Measurements from ENCODE around the gene C2CD4C.
"Not testable (repeated sequence)": the region's sequence is repeated elsewhere in the genome, so short reads cannot be mapped to it uniquely, and the experiment has no call there.

C2CD4C gene

GRCh38 chr19:455031-455705, 46.2 kb upstream of the C2CD4C start:
- Histone ChIP-seq H3K4me3 (ENCODE audit: low read depth, low read length) (no peak overlapping the region), H3K27ac (no peak overlapping the region), H3K36me3 (replicated peaks) (no peaks in the 10 kb centered on the region), H3K27me3 (replicated peaks) (peaks cover 4% of the 10 kb centered on the region)
- TF ChIP-seq CTCF (IDR thresholded peaks at IDR 0.05; ENCODE audit: low read depth, low read length, missing control alignments), result no peak
- DNase-seq, result no peak
- in situ Hi-C loops (cut with HindIII; ENCODE audit: low pct_ligation_motif_present, low sequenced_read_pairs), result no loop called here

GRCh38 chr19:453606-454005, 44.7 kb upstream of the C2CD4C start:
- DNase-seq, result no peak
- TF ChIP-seq CTCF (IDR thresholded peaks at IDR 0.05; ENCODE audit: low read depth, low read length, missing control alignments), result no peak
- in situ Hi-C loops (cut with HindIII; ENCODE audit: low pct_ligation_motif_present, low sequenced_read_pairs), result no loop called here

GRCh38 chr19:452829-453228, 43.9 kb upstream of the C2CD4C start:
- in situ Hi-C loops (cut with HindIII; ENCODE audit: low pct_ligation_motif_present, low sequenced_read_pairs), result no loop called here
- Histone ChIP-seq H3K27me3 (replicated peaks) (no peaks in the 10 kb centered on the region), H3K27ac (no peak overlapping the region), H3K36me3 (replicated peaks) (no peaks in the 10 kb centered on the region), H3K4me3 (ENCODE audit: low read depth, low read length) (no peak overlapping the region)
- no peak for TF ChIP-seq CTCF (IDR thresholded peaks at IDR 0.05; ENCODE audit: low read depth, low read length, missing control alignments)
- no peak for DNase-seq

More at GRCh38 chr19:453606-454005, 44.7 kb upstream of the C2CD4C start:
- H3K36me3 ChIP-seq (replicated peaks), result no peaks in the 10 kb centered on the region
- H3K27ac ChIP-seq, result no peak overlapping the region
- no peaks in the 10 kb centered on the region for H3K27me3 ChIP-seq (replicated peaks)
- H3K4me3 ChIP-seq (ENCODE audit: low read depth, low read length), result no peak overlapping the region

GRCh38 chr19:450912-451481, 42.0 kb upstream of the C2CD4C start:
- H3K36me3 ChIP-seq (replicated peaks); H3K4me3 ChIP-seq (ENCODE audit: low read depth, low read length); in situ Hi-C loops (cut with HindIII; ENCODE audit: low pct_ligation_motif_present, low sequenced_read_pairs); H3K27me3 ChIP-seq (replicated peaks); H3K27ac ChIP-seq; DNase-seq: not testable (repeated sequence)

GRCh38 chr19:449916-450315, 41.0 kb upstream of the C2CD4C start:
- in situ Hi-C loops (cut with HindIII; ENCODE audit: low pct_ligation_motif_present, low sequenced_read_pairs), result no loop called here
- TF ChIP-seq CTCF (IDR thresholded peaks at IDR 0.05; ENCODE audit: low read depth, low read length, missing control alignments), result no peak
- H3K27ac ChIP-seq, result no peak overlapping the region
- no peaks in the 10 kb centered on the region for H3K27me3 ChIP-seq (replicated peaks)
- no peaks in the 10 kb centered on the region for H3K36me3 ChIP-seq (replicated peaks)
- H3K4me3 ChIP-seq (ENCODE audit: low read depth, low read length), result no peak overlapping the region
- DNase-seq, result no peak

- Histone ChIP-seq H3K36me3 (replicated peaks) (no peaks in the 10 kb centered on the region), H3K27ac (no peak overlapping the region), H3K4me3 (ENCODE audit: low read depth, low read length) (no peak overlapping the region), H3K27me3 (replicated peaks) (no peaks in the 10 kb centered on the region)
- TF ChIP-seq CTCF (IDR thresholded peaks at IDR 0.05; ENCODE audit: low read depth, low read length, missing control alignments), result no peak
- in situ Hi-C loops (cut with HindIII; ENCODE audit: low pct_ligation_motif_present, low sequenced_read_pairs), result no loop called here
- no peak for DNase-seq
Observed at GRCh38 chr19:447816-448560, 39.0 kb upstream of the C2CD4C start.
